WTC11 (cell line): ENCODE data around the gene TRABD. TPM values are rescaled to one million over a fixed set of nuclear protein-coding genes. Genes with fewer than 3 reads are reported as not detected.

Experiments used
- ATAC-seq: fragments of 200-7000 bp; cut with Tn5 transposase; 2 replicates; pipeline ENCODE4 v1.10.0; 2021; ENCODE audit warnings: mild to moderate bottlenecking, moderate library complexity
- CTCF ChIA-PET: fragments of 300-600 bp; sonication (Branson Sonifier 250); formaldehyde crosslinking; loops from one replicate; lab custom pipeline; 2021; ENCODE audit warnings: antibody characterized with exemption; lab: Charles Lee
- POLR2A ChIA-PET: fragments of 350-600 bp; sonication (Branson Sonifier 250); formaldehyde crosslinking; loops from one replicate; lab custom pipeline; 2021; ENCODE audit warnings: antibody characterized with exemption; lab: Charles Lee
- DNase-seq: peaks from one replicate; pipeline ENCODE4 v3.0.0; 2021; ENCODE audit warnings: low spot score
- H3K27ac Mint-ChIP-seq: 2 replicates; pipeline ENCODE4 v1.8.0; 2021; ENCODE audit warnings: mixed read lengths
- H3K27me3 Mint-ChIP-seq: 2 replicates; pipeline ENCODE4 v1.8.0; 2021; ENCODE audit warnings: low read depth, mild to moderate bottlenecking, moderate library complexity, mixed read lengths
- H3K36me3 Mint-ChIP-seq: 2 replicates; pipeline ENCODE4 v1.8.0; 2021; ENCODE audit warnings: mixed read lengths
- H3K4me1 Mint-ChIP-seq: 2 replicates; pipeline ENCODE4 v1.8.0; 2022; ENCODE audit warnings: mixed read lengths
- H3K4me3 Mint-ChIP-seq: 2 replicates; pipeline ENCODE4 v1.8.0; 2021; ENCODE audit warnings: mild to moderate bottlenecking, moderate library complexity, mixed read lengths
- H3K9me3 Mint-ChIP-seq: 2 replicates; pipeline ENCODE4 v1.8.0; 2021; ENCODE audit warnings: mixed read lengths
- ATF1 ChIP-seq: sonication (generic); formaldehyde crosslinking; IDR thresholded peaks from 2 replicates; pipeline ENCODE4 v1.8.1; 2023; ENCODE audit warnings: mild to moderate bottlenecking, moderate library complexity, missing genetic modification reagents
- ATF3 ChIP-seq: sonication (generic); formaldehyde crosslinking; conservative IDR thresholded peaks from 2 replicates; pipeline ENCODE4 v1.8.1; 2022; ENCODE audit warnings: mild to moderate bottlenecking, missing genetic modification reagents
- ATF6 ChIP-seq: sonication (generic); formaldehyde crosslinking; IDR thresholded peaks from 2 replicates; pipeline ENCODE4 v1.8.1; 2023; ENCODE audit warnings: mild to moderate bottlenecking, missing genetic modification reagents
- E2F1 ChIP-seq: sonication (generic); formaldehyde crosslinking; IDR thresholded peaks from 2 replicates; pipeline ENCODE4 v1.8.0; 2022; ENCODE audit warnings: mild to moderate bottlenecking, missing genetic modification reagents
- FOXP1 ChIP-seq: sonication (generic); formaldehyde crosslinking; IDR thresholded peaks from 2 replicates; pipeline ENCODE4 v1.8.0; 2022; ENCODE audit warnings: missing genetic modification reagents, mild to moderate bottlenecking, moderate library complexity, borderline replicate concordance
- GTF2I ChIP-seq: fragments of 250-450 bp; sonication (Bioruptor Pico); conservative IDR thresholded peaks from 2 replicates; pipeline ENCODE4 v1.4.0; 2021; ENCODE audit warnings: mild to moderate bottlenecking
- NFE2L1 ChIP-seq: sonication (generic); formaldehyde crosslinking; IDR thresholded peaks from 2 replicates; pipeline ENCODE4 v1.8.1; 2023; ENCODE audit warnings: missing genetic modification reagents
- NFYB ChIP-seq: sonication (generic); formaldehyde crosslinking; conservative IDR thresholded peaks from 2 replicates; pipeline ENCODE4 v1.8.0; 2022; ENCODE audit warnings: low read depth, missing genetic modification reagents
- NR2C2 ChIP-seq: sonication (generic); formaldehyde crosslinking; IDR thresholded peaks from 2 replicates; pipeline ENCODE4 v1.8.0; 2022; ENCODE audit warnings: mild to moderate bottlenecking, missing genetic modification reagents
- SMAD3 ChIP-seq: sonication (generic); formaldehyde crosslinking; IDR thresholded peaks from 2 replicates; pipeline ENCODE4 v1.8.0; 2022; ENCODE audit warnings: missing genetic modification reagents, mild to moderate bottlenecking, borderline replicate concordance
- TCF7 ChIP-seq: sonication (generic); formaldehyde crosslinking; IDR thresholded peaks from 2 replicates; pipeline ENCODE4 v1.8.0; 2022; ENCODE audit warnings: mild to moderate bottlenecking, low read depth, missing genetic modification reagents, moderate library complexity
- ZBTB21 ChIP-seq: sonication (generic); formaldehyde crosslinking; IDR thresholded peaks from 2 replicates; pipeline ENCODE4 v1.8.1; 2023; ENCODE audit warnings: mild to moderate bottlenecking, missing genetic modification reagents, borderline replicate concordance
- ZNF425 ChIP-seq: fragments of 250-450 bp; sonication (Bioruptor Pico); conservative IDR thresholded peaks from 2 replicates; pipeline ENCODE4 v1.9.0; 2021; ENCODE audit warnings: mild to moderate bottlenecking
- ZSCAN18 ChIP-seq: fragments of 250-450 bp; sonication (Bioruptor Pico); IDR thresholded peaks from 2 replicates; pipeline ENCODE4 v2.1.2; 2022; ENCODE audit warnings: mild to moderate bottlenecking, moderate library complexity
- total RNA-seq: library from RNA; stranded (reverse); gene quantifications from 3 replicates; pipeline ENCODE4 v1.2.3, GENCODE V29; 2021
- TF ChIP-seq, protein P1 (sequence below): sonication (generic); formaldehyde crosslinking; IDR thresholded peaks from 2 replicates; pipeline ENCODE4 v1.8.1; 2022; ENCODE audit warnings: low read depth, mild to moderate bottlenecking, moderate library complexity, missing genetic modification reagents, borderline replicate concordance
- TF ChIP-seq, protein P2 (sequence below): sonication (generic); formaldehyde crosslinking; IDR thresholded peaks from 2 replicates; pipeline ENCODE4 v1.8.0; 2023; ENCODE audit warnings: missing genetic modification reagents
- TF ChIP-seq, protein P3 (sequence below): fragments of 200-600 bp; IDR thresholded peaks from 2 replicates; pipeline ENCODE4 v1.8.0; 2022; ENCODE audit warnings: antibody characterized with exemption

The TRABD gene
- total RNA-seq, 1 experiment from 2014 or later: 90.4 TPM

GRCh38 chr22:50208939-50209892 lies 23.5 kb downstream of the TRABD start (continued):
- no peak for TF ChIP-seq ZSCAN18
- TF ChIP-seq, protein P1, sequence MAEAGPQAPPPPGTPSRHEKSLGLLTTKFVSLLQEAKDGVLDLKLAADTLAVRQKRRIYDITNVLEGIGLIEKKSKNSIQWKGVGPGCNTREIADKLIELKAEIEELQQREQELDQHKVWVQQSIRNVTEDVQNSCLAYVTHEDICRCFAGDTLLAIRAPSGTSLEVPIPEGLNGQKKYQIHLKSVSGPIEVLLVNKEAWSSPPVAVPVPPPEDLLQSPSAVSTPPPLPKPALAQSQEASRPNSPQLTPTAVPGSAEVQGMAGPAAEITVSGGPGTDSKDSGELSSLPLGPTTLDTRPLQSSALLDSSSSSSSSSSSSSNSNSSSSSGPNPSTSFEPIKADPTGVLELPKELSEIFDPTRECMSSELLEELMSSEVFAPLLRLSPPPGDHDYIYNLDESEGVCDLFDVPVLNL (CRISPR knock-in tag): no peak
- TF ChIP-seq, protein P2, sequence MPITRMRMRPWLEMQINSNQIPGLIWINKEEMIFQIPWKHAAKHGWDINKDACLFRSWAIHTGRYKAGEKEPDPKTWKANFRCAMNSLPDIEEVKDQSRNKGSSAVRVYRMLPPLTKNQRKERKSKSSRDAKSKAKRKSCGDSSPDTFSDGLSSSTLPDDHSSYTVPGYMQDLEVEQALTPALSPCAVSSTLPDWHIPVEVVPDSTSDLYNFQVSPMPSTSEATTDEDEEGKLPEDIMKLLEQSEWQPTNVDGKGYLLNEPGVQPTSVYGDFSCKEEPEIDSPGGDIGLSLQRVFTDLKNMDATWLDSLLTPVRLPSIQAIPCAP (CRISPR knock-in tag): no peak
- no peak for TF ChIP-seq ATF1 (CRISPR knock-in tag)
- no peak for TF ChIP-seq ZBTB21
- no peak for TF ChIP-seq NFE2L1 (CRISPR knock-in tag)
- no peak for TF ChIP-seq NR2C2 (CRISPR knock-in tag)
- TF ChIP-seq TCF7 (CRISPR knock-in tag): no peak
- TF ChIP-seq GTF2I (CRISPR knock-in tag): no peak
- TF ChIP-seq, all 79 proteins: peak for 0

DNA sequence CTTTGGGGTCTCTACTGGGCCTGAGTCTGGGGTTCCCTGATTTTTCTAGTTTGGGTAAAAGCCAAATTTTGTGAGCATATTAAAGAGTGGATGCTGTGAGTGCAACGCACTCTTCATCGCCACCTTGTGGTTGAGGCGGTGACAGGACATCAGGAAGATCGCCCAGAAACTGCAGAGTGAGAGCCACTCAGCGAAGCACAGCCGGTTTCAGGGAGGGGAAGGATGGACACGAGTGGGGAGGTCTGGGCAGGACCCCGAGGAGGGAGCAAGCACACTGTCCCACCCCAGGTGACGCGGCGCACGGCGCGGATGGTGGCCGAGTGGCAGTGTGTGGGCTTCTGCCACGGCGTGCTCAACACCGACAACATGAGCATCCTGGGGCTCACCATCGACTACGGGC lies 24.2 kb downstream of the TRABD start:
- Mint-ChIP-seq H3K36me3 (peaks cover 39% of the 10 kb centered on the region), H3K4me1 (no peaks in the 10 kb centered on the region), H3K9me3 (no peaks in the 10 kb centered on the region), H3K27me3 (no peaks in the 10 kb centered on the region), H3K27ac (peak overlapping the region; percentile 53; the same call in 1 of the 2 replicates), H3K4me3 (no peak overlapping the region)
- TF ChIP-seq, protein P3, sequence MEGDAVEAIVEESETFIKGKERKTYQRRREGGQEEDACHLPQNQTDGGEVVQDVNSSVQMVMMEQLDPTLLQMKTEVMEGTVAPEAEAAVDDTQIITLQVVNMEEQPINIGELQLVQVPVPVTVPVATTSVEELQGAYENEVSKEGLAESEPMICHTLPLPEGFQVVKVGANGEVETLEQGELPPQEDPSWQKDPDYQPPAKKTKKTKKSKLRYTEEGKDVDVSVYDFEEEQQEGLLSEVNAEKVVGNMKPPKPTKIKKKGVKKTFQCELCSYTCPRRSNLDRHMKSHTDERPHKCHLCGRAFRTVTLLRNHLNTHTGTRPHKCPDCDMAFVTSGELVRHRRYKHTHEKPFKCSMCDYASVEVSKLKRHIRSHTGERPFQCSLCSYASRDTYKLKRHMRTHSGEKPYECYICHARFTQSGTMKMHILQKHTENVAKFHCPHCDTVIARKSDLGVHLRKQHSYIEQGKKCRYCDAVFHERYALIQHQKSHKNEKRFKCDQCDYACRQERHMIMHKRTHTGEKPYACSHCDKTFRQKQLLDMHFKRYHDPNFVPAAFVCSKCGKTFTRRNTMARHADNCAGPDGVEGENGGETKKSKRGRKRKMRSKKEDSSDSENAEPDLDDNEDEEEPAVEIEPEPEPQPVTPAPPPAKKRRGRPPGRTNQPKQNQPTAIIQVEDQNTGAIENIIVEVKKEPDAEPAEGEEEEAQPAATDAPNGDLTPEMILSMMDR: peak; percentile 69
- TF ChIP-seq NFYB (no peak), E2F1 (no peak)
- POLR2A ChIA-PET: no interaction called here
- DNase-seq (peak; percentile 58), ATAC-seq (peak; percentile 50)
- CTCF ChIA-PET: no interaction called here

DNA sequence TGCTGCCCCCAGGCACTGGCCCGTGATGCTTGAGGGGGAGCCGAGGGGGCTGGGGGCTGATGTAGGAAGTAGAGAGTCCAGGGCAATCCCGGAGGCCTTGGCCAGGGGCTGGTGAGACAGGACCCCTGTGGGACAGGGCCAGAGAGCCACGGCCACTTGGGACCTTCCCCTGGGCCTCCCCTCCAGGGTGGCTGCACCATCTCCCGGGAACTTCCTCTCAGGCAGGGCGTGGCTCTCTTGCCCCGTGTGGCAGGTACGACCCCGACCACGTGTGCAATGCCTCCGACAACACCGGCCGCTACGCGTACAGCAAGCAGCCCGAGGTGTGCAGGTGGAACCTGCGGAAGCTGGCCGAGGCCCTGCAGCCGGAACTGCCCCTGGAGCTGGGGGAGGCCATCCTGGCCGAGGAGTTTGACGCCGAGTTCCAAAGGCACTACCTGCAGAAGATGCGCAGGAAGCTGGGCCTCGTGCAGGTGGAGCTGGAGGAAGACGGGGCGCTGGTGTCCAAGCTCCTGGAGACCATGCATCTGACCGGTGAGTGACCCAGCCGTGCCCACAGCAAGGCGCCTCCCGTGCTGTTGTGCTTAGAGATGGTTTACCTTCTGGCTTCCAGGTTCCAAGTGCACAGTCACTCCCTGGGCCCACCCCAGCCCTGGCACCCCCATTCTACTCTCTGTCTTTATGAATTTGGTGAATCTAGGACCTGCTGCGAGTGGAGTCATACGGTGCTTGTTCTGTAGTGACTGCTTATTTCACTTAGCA lies 24.8 kb downstream of the TRABD start:
- ChIA-PET CTCF (interaction anchor here (0.5 kb wide), 1 partner anchor 72 kb away, joined by 3 read pairs; no protein-coding TSS in a partner anchor), POLR2A (no interaction called here)
- peaks cover 43% of the 10 kb centered on the region for H3K36me3 Mint-ChIP-seq
- no peaks in the 10 kb centered on the region for H3K4me1 Mint-ChIP-seq
- ATAC-seq (no peak), DNase-seq (no peak)
- H3K4me3 Mint-ChIP-seq: no peak overlapping the region
- no peak overlapping the region for H3K27ac Mint-ChIP-seq
- H3K9me3 Mint-ChIP-seq: no peaks in the 10 kb centered on the region
- no peaks in the 10 kb centered on the region for H3K27me3 Mint-ChIP-seq
- no peak for TF ChIP-seq ATF3 (CRISPR knock-in tag)
- no peak for TF ChIP-seq ATF6 (CRISPR knock-in tag)
- TF ChIP-seq SMAD3 (CRISPR knock-in tag): no peak
- TF ChIP-seq ZNF425 (CRISPR knock-in tag): no peak
- TF ChIP-seq FOXP1 (CRISPR knock-in tag): no peak
